GM18505 (cell line): ENCODE data around the gene WWOX.
"Not testable (repeated sequence)": the region's sequence is repeated elsewhere in the genome, so short reads cannot be mapped to it uniquely, and the experiment has no call there.

ENCODE experiments used
- ATAC-seq: cut with Tn5 transposase; IDR thresholded peaks from one replicate; pipeline ENCODE4 v1.9.1; 2021; ENCODE audit not compliant: unreplicated experiment
- POLR2A ChIP-seq: IDR thresholded peaks from 4 replicates; pipeline ENCODE4 v1.6.1; 2011; ENCODE audit warnings: borderline replicate concordance; ENCODE audit not compliant: insufficient read depth, insufficient read length; ENCODE audit errors: extremely low read depth

WWOX gene

GRCh38 chr16:79217375-79218011 lies 1118.0 kb downstream of the WWOX start:
- no peak for ATAC-seq
- no peak for TF ChIP-seq POLR2A

- TF ChIP-seq POLR2A: no peak
- ATAC-seq: no peak
Measured at GRCh38 chr16:79218351-79218750, 1118.9 kb downstream of the WWOX start.

- not testable (repeated sequence) for ATAC-seq
Measured at GRCh38 chr16:79225994-79226393, 1126.5 kb downstream of the WWOX start.

- no peak for ATAC-seq
- TF ChIP-seq POLR2A: no peak
Measured at GRCh38 chr16:79229361-79229760, 1129.9 kb downstream of the WWOX start.

- ATAC-seq: not testable (repeated sequence)
Measured at GRCh38 chr16:79245700-79246099, 1146.2 kb downstream of the WWOX start.

GRCh38 chr16:79247386-79247785 lies 1147.9 kb downstream of the WWOX start:
- TF ChIP-seq POLR2A: no peak
- no peak for ATAC-seq

GRCh38 chr16:79248351-79248750 lies 1148.9 kb downstream of the WWOX start:
- ATAC-seq: no peak
- no peak for TF ChIP-seq POLR2A

- no peak for TF ChIP-seq POLR2A
- ATAC-seq: no peak
Measured at GRCh38 chr16:79250502-79251098, 1151.1 kb downstream of the WWOX start.

- no peak for TF ChIP-seq POLR2A
- no peak for ATAC-seq
Measured at GRCh38 chr16:79253100-79253631, 1153.7 kb downstream of the WWOX start.

GRCh38 chr16:79257953-79258490 lies 1158.6 kb downstream of the WWOX start:
- TF ChIP-seq POLR2A: no peak
- no peak for ATAC-seq

- not testable (repeated sequence) for ATAC-seq
Measured at GRCh38 chr16:79260890-79261289, 1161.4 kb downstream of the WWOX start.

GRCh38 chr16:79261481-79261940 lies 1162.1 kb downstream of the WWOX start:
- no peak for TF ChIP-seq POLR2A
- ATAC-seq: no peak

- TF ChIP-seq POLR2A: no peak
- ATAC-seq: no peak
Measured at GRCh38 chr16:79261944-79262552, 1162.6 kb downstream of the WWOX start.
